Fibroblast of lung (primary cell): Measurements from ENCODE around the gene BASP1. TPM values are rescaled to one million over a fixed set of nuclear protein-coding genes. Genes with fewer than 3 reads are reported as not detected.

Source experiments
- DNase-seq, 2 donors: peaks; one replicate each; pipeline versions ENCODE4 v3.0.0 to v3.0.0-alpha.2; 2010; ENCODE audit warnings: low read depth in 2 of 2
- H2AFZ ChIP-seq: 2 replicates; pipeline ENCODE4 v1.5.1; 2012; ENCODE audit warnings: low read length, control low read depth, inconsistent platforms
- H3K27ac ChIP-seq: 2 replicates; pipeline ENCODE4 v1.5.1; 2011; ENCODE audit warnings: low read length, control low read depth; ENCODE audit not compliant: insufficient read depth
- H3K27me3 ChIP-seq: 2 replicates; pipeline ENCODE4 v1.5.1; 2011; ENCODE audit warnings: mild to moderate bottlenecking, low read length; ENCODE audit not compliant: control insufficient read depth, insufficient read depth
- H3K36me3 ChIP-seq: 2 replicates; pipeline ENCODE4 v1.5.1; 2011; ENCODE audit warnings: low read length; ENCODE audit not compliant: control insufficient read depth, insufficient read depth
- H3K4me1 ChIP-seq: 2 replicates; pipeline ENCODE4 v1.5.1; 2011; ENCODE audit warnings: low read length; ENCODE audit not compliant: control insufficient read depth, insufficient read depth; ENCODE audit errors: extremely low read depth
- H3K4me2 ChIP-seq: 2 replicates; pipeline ENCODE4 v1.5.1; 2011; ENCODE audit warnings: low read length, control low read depth; ENCODE audit not compliant: insufficient read depth; ENCODE audit errors: extremely low read depth
- H3K4me3 ChIP-seq, 4 experiments: fragments of 200-600 bp in 1 of 4; sonication (generic) in 1 of 4; replicated peaks in 1 of 4; 2 replicates each; pipeline ENCODE4 v1.5.1; 2011 to 2016; ENCODE audit warnings: low read length in 4 of 4, low read depth in 3 of 4, mild to moderate bottlenecking in 3 of 4, control low read depth in 2 of 4, inconsistent platforms in 1 of 4, mixed read lengths in 1 of 4; ENCODE audit not compliant: insufficient read depth in 1 of 4; ENCODE audit errors: control extremely low read depth in 1 of 4
- H3K79me2 ChIP-seq: 2 replicates; pipeline ENCODE4 v1.5.1; 2012; ENCODE audit warnings: mild to moderate bottlenecking, low read length, inconsistent platforms; ENCODE audit not compliant: control insufficient read depth, insufficient read depth
- H3K9ac ChIP-seq: 2 replicates; pipeline ENCODE4 v1.5.1; 2011; ENCODE audit warnings: mild to moderate bottlenecking, low read length, control low read depth; ENCODE audit not compliant: insufficient read depth
- H3K9me3 ChIP-seq: 2 replicates; pipeline ENCODE4 v1.5.1; 2012; ENCODE audit warnings: low read depth, low read length; ENCODE audit not compliant: control insufficient read depth, insufficient read depth
- H4K20me1 ChIP-seq: 2 replicates; pipeline ENCODE4 v1.5.1; 2011; ENCODE audit warnings: low read length; ENCODE audit not compliant: control insufficient read depth, insufficient read depth; ENCODE audit errors: extremely low read depth
- CTCF ChIP-seq, 2 donors: IDR thresholded peaks in 1 of 2; conservative IDR thresholded peaks in 1 of 2; 1 replicate in 1 of 2; 2 replicates in 1 of 2; pipeline ENCODE4 v1.5.1; 2011 to 2012; ENCODE audit warnings: low read length in 2 of 2, control low read depth in 1 of 2, inconsistent platforms in 1 of 2, low read depth in 1 of 2, mild to moderate bottlenecking in 1 of 2
- EZH2 ChIP-seq: IDR thresholded peaks from 2 replicates; pipeline ENCODE4 v1.5.1; 2012; ENCODE audit warnings: low read length, control low read depth, mild to moderate bottlenecking; ENCODE audit errors: missing control alignments
- polyA plus RNA-seq, 2 donors: library from polyadenylated mRNA; depleted of rRNA in 1 of 2; stranded (reverse) in 1 of 2; unstranded in 1 of 2; fragments of >200 nt; gene quantifications; 2 replicates each; pipeline ENCODE4 v1.2.1, GENCODE V29; 2011 to 2012; ENCODE audit warnings: missing spikeins in 1 of 2
- total RNA-seq: library from RNA; depleted of rRNA; stranded (reverse); fragments of >200 nt; gene quantifications from 2 replicates; pipeline ENCODE4 v1.2.1, GENCODE V29; 2014

BASP1 gene
- total and polyA plus RNA-seq, 2 donors (not counting 1 experiment from before 2014, with no cell fraction given) = 186 to 248 TPM

- Histone ChIP-seq H3K9ac (no peak overlapping the region), H2AFZ (no peak overlapping the region), H3K27ac (no peak overlapping the region), H3K36me3 (no peaks in the 10 kb centered on the region), H3K27me3 (no peaks in the 10 kb centered on the region), H3K4me1 (no peaks in the 10 kb centered on the region), H3K4me2 (no peak overlapping the region), H3K4me3 (no peak overlapping the region), H3K9me3 (no peaks in the 10 kb centered on the region), H3K79me2 (no peaks in the 10 kb centered on the region), H4K20me1 (no peaks in the 10 kb centered on the region)
- DNase-seq = peak; percentile 60 to 88
- no peak for TF ChIP-seq EZH2
- peak; percentile 58 to 67 for TF ChIP-seq CTCF (conservative IDR thresholded peaks at IDR 0.05 in 1 of 2, IDR thresholded peaks at IDR 0.05 in 1 of 2; ENCODE audit: low read depth in 1 of 2, low read length in 2 of 2)
Measured at GRCh38 chr5:17203329-17204132, 13.9 kb upstream of the BASP1 start.

DNA sequence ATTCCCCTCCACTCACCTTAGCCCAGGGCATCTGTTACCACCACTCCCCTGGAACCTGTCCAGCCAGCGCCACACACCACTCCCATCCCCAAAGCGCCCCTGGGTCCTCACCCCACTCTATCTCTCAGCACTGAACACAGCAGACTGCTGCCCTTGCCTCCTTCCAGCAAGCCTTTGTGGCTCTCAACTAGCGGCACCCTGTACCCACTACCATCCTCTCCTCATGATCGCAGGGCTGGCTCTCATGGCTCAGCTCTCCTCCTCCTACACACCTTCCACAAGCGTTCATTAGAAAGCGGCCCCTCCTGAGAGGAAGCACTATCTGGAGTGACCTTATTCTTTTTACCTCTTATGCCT is 13.3 kb upstream of the BASP1 start:
- Histone ChIP-seq H2AFZ (no peak overlapping the region), H3K4me1 (no peaks in the 10 kb centered on the region), H3K9ac (no peak overlapping the region), H3K4me3 (no peak overlapping the region), H3K27ac (no peak overlapping the region), H3K79me2 (no peaks in the 10 kb centered on the region), H3K4me2 (no peak overlapping the region), H4K20me1 (no peaks in the 10 kb centered on the region), H3K9me3 (no peaks in the 10 kb centered on the region), H3K36me3 (no peaks in the 10 kb centered on the region), H3K27me3 (no peaks in the 10 kb centered on the region)
- TF ChIP-seq CTCF (conservative IDR thresholded peaks at IDR 0.05 in 1 of 2, IDR thresholded peaks at IDR 0.05 in 1 of 2; ENCODE audit: low read depth in 1 of 2, low read length in 2 of 2) = no peak
- DNase-seq = no peak

DNA sequence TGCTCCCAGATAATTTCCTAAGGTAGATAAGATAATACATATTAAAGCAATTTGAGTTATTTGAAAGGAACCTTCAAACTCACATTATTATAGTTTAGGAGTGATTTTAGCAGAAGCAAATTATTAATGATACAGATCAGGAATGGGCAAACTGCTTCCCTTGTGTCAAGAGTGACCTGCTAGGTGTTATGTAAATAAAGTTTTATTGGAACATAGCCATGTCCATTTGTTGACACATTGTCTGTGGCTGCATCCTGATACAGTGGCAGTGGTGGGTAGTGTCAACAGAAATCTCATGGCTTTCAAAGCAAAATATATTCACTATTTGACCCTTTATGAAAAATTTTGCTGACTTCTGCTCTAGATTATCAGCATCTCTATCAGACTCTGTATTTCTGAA is 11.4 kb upstream of the BASP1 start:
- no peak for TF ChIP-seq EZH2
- no peak for TF ChIP-seq CTCF (conservative IDR thresholded peaks at IDR 0.05 in 1 of 2, IDR thresholded peaks at IDR 0.05 in 1 of 2; ENCODE audit: low read depth in 1 of 2, low read length in 2 of 2)
- H3K4me1 ChIP-seq = no peaks in the 10 kb centered on the region
- no peak overlapping the region for H3K9ac ChIP-seq
- H3K27ac ChIP-seq = no peak overlapping the region
- no peak overlapping the region for H3K4me2 ChIP-seq
- H2AFZ ChIP-seq = no peak overlapping the region
- no peaks in the 10 kb centered on the region for H3K9me3 ChIP-seq
- H3K4me3 ChIP-seq = no peak overlapping the region
- no peak for DNase-seq
- H3K27me3 ChIP-seq = no peaks in the 10 kb centered on the region
- H3K79me2 ChIP-seq = no peaks in the 10 kb centered on the region
- H4K20me1 ChIP-seq = no peaks in the 10 kb centered on the region
- H3K36me3 ChIP-seq = no peaks in the 10 kb centered on the region
